Measurements from ENCODE around the gene GJB1.
"Not testable (repeated sequence)": the region's sequence is repeated elsewhere in the genome, so short reads cannot be mapped to it uniquely, and the experiment has no call there.

Gene GJB1

GRCh38 chrX:71268624-71269023, 45.6 kb downstream of the GJB1 start:
- DNase-seq = not testable (repeated sequence)

- DNase-seq = no peak
Measured at GRCh38 chrX:71269801-71270395, 46.9 kb downstream of the GJB1 start.

- DNase-seq = not testable (repeated sequence)
Measured at GRCh38 chrX:71272313-71272712, 49.3 kb downstream of the GJB1 start.

Measured in kidney glomerular epithelial cell (primary cell).